Type B pancreatic cell (in vitro differentiated cells): ENCODE measurements around the gene OBSL1. TPM values are rescaled to one million over a fixed set of nuclear protein-coding genes. Genes with fewer than 3 reads are reported as not detected.

Source experiments
- DNase-seq: peaks from one replicate; pipeline ENCODE4 v3.0.0; 2021; ENCODE audit warnings: mixed read lengths; ENCODE audit not compliant: unreplicated experiment; ENCODE audit errors: extremely low spot score
- H3K27ac Mint-ChIP-seq: 2 replicates; pipeline ENCODE4 v1.8.0; 2021; ENCODE audit warnings: mild to moderate bottlenecking, mixed read lengths
- H3K27me3 Mint-ChIP-seq: 2 replicates; pipeline ENCODE4 v1.8.0; 2021; ENCODE audit warnings: mixed read lengths
- H3K36me3 Mint-ChIP-seq: 2 replicates; pipeline ENCODE4 v1.8.0; 2021; ENCODE audit warnings: mixed read lengths
- H3K4me1 Mint-ChIP-seq: one replicate; pipeline ENCODE4 v1.8.0; 2021; ENCODE audit warnings: mixed read lengths; ENCODE audit not compliant: unreplicated experiment
- H3K4me3 Mint-ChIP-seq: 2 replicates; pipeline ENCODE4 v1.8.0; 2021; ENCODE audit warnings: mild to moderate bottlenecking, mixed read lengths
- H3K9me3 Mint-ChIP-seq: 2 replicates; pipeline ENCODE4 v1.8.0; 2021; ENCODE audit warnings: mixed read lengths
- total RNA-seq: library from RNA; stranded (reverse); gene quantifications from 2 replicates; pipeline ENCODE4 v1.2.1, GENCODE V29; 2021; ENCODE audit warnings: low replicate concordance
- TF ChIP-seq, protein P1 (sequence below): fragments of 200-600 bp; sonication (generic); conservative IDR thresholded peaks from 2 replicates; pipeline ENCODE4 v1.5.0; 2021; ENCODE audit warnings: antibody characterized with exemption, mild to moderate bottlenecking

OBSL1 gene
- total RNA-seq, 1 donor from 2014 or later: 197 TPM

GRCh38 chr2:219569041-219569440 is 2.3 kb downstream of the OBSL1 start:
- TF ChIP-seq, protein P1, sequence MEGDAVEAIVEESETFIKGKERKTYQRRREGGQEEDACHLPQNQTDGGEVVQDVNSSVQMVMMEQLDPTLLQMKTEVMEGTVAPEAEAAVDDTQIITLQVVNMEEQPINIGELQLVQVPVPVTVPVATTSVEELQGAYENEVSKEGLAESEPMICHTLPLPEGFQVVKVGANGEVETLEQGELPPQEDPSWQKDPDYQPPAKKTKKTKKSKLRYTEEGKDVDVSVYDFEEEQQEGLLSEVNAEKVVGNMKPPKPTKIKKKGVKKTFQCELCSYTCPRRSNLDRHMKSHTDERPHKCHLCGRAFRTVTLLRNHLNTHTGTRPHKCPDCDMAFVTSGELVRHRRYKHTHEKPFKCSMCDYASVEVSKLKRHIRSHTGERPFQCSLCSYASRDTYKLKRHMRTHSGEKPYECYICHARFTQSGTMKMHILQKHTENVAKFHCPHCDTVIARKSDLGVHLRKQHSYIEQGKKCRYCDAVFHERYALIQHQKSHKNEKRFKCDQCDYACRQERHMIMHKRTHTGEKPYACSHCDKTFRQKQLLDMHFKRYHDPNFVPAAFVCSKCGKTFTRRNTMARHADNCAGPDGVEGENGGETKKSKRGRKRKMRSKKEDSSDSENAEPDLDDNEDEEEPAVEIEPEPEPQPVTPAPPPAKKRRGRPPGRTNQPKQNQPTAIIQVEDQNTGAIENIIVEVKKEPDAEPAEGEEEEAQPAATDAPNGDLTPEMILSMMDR: no peak
- H3K27ac Mint-ChIP-seq: peak overlapping the region; percentile 57
- no peaks in the 10 kb centered on the region for H3K9me3 Mint-ChIP-seq
- peaks cover 17% of the 10 kb centered on the region for H3K4me1 Mint-ChIP-seq
- peak overlapping the region; percentile 79 for H3K4me3 Mint-ChIP-seq
- H3K36me3 Mint-ChIP-seq: peaks cover 20% of the 10 kb centered on the region
- H3K27me3 Mint-ChIP-seq: no peaks in the 10 kb centered on the region
- no peak for DNase-seq

DNA sequence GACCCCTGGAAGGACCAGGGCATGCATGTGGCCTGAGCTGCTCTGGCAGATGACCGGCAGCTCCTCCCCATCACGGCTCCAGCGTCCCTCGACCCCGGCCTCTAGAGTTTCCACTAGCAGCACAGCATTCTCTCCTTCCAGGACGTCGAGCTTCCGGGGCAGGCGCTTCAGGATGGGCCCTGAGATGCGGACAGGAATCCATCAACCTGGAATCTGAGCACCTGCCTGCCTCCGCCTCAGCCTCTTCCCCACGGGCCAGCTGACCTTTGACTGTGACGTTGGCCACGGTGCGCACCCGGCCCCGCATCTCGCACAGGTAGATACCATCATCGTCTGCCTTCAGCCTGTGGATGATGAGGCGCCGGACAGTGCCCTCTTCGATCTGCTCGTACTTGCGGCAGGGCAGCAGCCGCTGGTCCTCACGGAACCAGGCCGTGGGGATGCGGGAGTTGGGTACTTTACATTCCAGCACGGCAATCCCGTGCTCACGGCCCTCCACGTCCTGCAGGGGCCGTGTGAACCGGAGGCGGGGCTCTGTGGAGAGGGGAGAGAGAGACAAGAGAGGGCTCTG is 3.5 kb downstream of the OBSL1 start:
- H3K4me1 Mint-ChIP-seq: peaks cover 17% of the 10 kb centered on the region
- H3K27ac Mint-ChIP-seq: no peak overlapping the region
- TF ChIP-seq, protein P1: no peak
- no peak for DNase-seq
- H3K27me3 Mint-ChIP-seq: no peaks in the 10 kb centered on the region
- no peak overlapping the region for H3K4me3 Mint-ChIP-seq
- H3K36me3 Mint-ChIP-seq: peaks cover 20% of the 10 kb centered on the region
- H3K9me3 Mint-ChIP-seq: no peaks in the 10 kb centered on the region

DNA sequence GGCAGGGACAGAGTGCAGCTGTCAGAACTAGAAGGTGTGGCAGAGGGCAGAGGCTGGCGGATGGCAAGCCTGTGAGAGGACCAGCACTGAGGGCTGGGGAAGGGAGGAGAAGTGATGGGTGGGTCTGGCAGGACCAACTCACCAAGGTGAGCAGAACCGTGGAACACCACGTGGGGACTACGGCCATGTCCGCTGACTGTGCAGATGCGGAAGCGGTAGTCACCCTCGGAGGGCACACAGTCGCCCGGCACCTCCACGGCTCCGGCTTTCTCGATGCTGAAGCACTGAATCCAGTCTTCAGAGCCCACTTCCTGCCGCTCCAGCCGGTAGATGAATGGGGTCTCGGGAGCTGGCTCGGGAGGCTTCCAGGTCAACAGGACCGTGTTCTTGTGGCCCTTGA is 4.2 kb downstream of the OBSL1 start:
- H3K27me3 Mint-ChIP-seq: no peaks in the 10 kb centered on the region
- no peaks in the 10 kb centered on the region for H3K9me3 Mint-ChIP-seq
- H3K4me1 Mint-ChIP-seq: peaks cover 16% of the 10 kb centered on the region
- no peak for DNase-seq
- no peak overlapping the region for H3K27ac Mint-ChIP-seq
- H3K36me3 Mint-ChIP-seq: peaks cover 20% of the 10 kb centered on the region
- TF ChIP-seq, protein P1: no peak
- H3K4me3 Mint-ChIP-seq: no peak overlapping the region

- DNase-seq: no peak
- H3K27me3 Mint-ChIP-seq: no peaks in the 10 kb centered on the region
- no peak overlapping the region for H3K27ac Mint-ChIP-seq
- no peak overlapping the region for H3K4me3 Mint-ChIP-seq
- TF ChIP-seq, protein P1: no peak
- peaks cover 13% of the 10 kb centered on the region for H3K4me1 Mint-ChIP-seq
- no peaks in the 10 kb centered on the region for H3K9me3 Mint-ChIP-seq
- H3K36me3 Mint-ChIP-seq: peaks cover 20% of the 10 kb centered on the region
Measured at GRCh38 chr2:219566640-219567039, 4.7 kb downstream of the OBSL1 start.

GRCh38 chr2:219565130-219566080 is 5.9 kb downstream of the OBSL1 start:
- TF ChIP-seq, protein P1: no peak
- no peak overlapping the region for H3K27ac Mint-ChIP-seq
- H3K4me3 Mint-ChIP-seq: no peak overlapping the region
- H3K4me1 Mint-ChIP-seq: peaks cover 16% of the 10 kb centered on the region
- no peak for DNase-seq
- peaks cover 20% of the 10 kb centered on the region for H3K36me3 Mint-ChIP-seq
- no peaks in the 10 kb centered on the region for H3K27me3 Mint-ChIP-seq
- no peaks in the 10 kb centered on the region for H3K9me3 Mint-ChIP-seq
